HUDEP-2 (cell line): ENCODE measurements around the gene TAS2R40.

ENCODE experiments used
- DNase-seq, 76 experiments: peaks; one replicate each; lab custom pipeline; 2025; ENCODE audit not compliant: unreplicated experiment in 76 of 76; lab: John Stamatoyannopoulos, UW

Gene TAS2R40

DNA sequence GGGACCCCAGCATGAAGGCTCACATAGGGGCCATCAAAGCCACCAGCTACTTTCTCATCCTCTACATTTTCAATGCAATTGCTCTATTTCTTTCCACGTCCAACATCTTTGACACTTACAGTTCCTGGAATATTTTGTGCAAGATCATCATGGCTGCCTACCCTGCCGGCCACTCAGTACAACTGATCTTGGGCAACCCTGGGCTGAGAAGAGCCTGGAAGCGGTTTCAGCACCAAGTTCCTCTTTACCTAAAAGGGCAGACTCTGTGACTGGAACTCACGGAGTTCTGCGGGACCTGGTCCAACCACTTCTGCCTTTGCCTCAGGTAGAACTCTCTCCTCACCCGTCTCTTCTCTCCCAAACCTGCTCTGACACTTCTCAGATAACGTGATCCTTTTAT lies 945 bp downstream of the TAS2R40 start:
- DNase-seq: no peak

DNA sequence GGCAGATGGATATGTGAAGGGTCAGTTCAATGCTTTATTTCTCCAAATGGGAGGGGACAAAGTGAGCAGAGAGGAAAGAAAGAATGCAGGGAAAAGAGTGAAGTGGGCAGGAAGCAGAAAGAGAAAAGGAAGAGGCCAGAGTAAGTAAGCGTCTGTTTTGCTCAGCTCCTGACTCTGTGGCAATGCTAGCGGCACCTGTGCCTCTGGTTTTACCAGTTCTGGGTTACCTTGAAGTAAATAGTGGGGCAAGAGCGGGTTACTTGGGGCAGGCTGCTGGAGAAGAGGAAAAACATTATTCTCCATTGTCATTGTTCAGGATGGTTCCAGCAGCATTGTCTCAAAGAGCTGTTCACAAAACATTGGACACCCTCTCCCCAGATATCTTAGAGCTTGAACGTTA lies 1.9 kb downstream of the TAS2R40 start:
- no peak for DNase-seq

DNA sequence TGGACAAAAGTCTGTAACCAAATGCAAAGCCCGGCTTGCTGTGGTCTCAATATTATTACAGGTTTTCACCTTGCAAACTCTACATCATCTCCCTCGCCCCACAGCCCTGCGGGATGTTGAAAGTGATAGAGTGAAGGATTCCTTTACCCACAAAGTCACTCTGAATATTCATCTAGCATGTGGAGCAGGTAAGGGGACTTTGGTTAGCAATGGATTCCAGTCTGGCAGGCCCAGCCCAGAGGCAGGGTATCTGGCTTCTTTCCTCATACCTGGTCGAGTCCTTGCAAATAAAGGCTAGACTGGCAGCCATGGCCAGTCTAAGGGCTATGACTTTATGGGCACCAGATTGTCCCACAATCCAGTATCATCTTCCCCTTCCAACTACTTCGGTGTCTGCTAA lies 3.2 kb downstream of the TAS2R40 start:
- DNase-seq: no peak

DNA sequence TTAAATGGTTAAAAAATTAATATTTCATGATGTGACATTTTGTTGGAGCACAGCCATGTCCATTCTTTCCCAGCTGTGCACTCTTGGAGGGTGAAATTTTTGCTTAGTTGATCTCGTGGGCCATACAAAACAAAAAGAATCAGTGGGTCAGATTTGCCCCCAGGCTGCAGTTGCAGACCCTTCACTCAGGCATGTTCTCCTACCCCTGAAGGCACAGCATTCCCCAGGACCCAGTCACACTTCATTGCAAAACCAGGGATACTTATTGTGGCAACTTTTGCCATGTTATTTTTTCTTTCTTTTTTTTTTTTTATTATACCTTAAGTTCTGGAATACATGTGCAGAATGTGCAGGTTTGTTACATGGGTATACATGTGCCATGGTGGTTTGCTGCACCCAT lies 6.0 kb downstream of the TAS2R40 start:
- no peak for DNase-seq

DNA sequence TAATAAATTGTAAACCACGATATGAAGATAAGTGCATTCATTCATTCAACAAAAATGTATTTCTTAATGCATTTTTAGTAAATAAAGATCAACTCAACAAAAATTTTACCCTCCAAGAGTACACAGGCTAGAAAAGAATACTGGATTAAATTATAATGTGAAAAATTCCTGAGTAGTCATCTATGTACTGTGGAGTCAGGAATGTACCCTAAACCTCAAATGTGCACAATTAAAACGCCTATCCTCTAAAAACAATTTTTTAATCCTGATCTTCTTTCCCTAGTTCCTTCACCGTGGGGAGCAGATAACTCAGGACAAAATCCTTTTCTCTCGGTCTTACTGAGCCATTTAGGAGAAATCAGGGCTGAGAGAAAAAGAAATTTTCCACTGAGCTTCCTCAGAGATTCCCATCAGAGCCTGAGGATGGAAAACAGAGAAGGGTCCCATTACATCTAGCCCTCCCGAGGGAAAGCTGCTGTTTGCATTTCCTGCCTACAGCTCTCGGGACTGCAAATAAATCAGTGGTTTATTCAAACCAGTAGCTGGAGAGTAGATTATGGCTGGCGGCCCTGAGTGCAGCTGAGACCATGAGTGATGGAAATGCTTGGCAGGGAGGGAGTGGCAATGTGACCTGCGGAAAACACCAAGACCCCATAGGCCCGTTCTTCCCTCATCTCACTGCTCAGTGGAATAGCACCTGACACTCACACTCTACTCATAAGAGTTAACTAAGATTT lies 7.4 kb downstream of the TAS2R40 start:
- no peak for DNase-seq

DNA sequence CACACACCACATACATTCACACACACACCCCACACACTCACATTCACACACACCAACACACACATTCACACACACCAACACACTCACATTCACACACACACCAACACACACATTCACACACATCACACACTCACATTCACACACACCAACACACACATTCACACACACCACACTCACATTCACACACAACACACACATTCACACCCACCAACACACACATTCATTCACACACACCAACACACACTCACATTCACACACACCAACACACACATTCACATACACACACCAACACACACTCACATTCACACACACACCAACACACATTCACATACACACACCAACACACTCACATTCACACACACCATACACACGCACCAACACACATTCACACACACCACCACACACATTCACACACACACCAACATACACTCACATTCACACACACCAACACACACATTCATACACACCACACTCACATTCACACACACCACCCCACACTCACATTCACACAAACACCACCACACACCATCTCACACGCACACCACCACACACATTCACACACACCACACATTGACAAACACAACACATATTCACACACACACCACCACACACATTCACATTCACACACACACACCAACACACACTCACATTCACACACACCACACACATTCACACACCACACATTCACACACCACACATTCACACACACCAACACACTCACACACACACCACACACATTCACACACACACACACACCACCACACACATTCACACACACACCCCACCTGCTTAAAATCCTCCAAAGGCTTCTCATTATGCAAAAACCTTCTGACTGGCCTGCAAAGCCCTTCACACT lies 9.0 kb downstream of the TAS2R40 start:
- no peak for DNase-seq

DNA sequence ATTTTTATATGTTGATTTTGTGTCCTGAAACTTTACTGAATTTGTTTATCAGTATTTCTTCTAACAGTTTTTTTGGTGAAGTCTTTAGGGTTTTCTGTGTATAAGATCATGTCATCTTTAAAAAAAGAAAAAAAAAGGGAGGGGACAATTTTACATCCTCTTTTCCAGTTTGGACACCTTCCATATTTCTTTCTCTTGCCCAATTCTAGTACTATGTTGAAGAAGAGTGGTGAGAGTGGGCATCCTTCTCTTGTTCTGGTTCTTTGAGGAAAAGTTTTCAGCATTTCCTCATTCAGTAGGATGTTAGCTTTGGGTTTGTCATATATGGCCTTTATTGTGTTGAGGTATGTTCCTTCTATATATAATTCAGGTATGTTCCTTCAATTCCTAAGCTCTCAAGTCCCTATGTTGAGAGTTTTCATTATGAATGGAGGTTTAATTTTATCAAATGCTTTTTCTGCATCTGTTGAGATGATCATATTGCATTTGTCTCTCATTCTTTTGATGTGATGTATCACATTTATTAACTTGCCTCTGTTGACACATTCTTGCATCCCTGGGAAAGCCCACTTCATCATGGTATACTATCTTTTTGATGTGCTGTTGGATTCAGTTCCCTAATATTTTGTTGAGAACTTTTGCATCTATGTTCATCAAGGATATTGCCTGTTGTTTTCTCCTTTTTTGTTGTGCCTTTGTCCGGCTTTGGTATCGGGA lies 12.1 kb downstream of the TAS2R40 start:
- DNase-seq: no peak

DNA sequence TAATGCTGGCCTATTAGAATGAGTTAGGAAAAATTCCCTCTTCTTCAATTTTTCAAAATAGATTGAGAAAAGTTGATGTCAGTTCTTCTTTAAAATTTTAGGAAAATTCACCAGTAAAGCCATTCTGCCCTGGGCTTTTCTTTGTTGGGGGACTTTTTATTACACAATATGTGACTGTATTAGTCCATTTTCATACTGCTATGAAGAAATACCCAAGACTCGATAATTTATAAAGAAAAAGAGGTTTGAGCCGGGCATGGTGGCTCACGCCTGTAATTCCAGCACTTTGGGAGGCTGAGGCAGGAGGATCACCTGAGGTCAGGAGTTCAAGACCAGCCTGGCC lies 12.7 kb downstream of the TAS2R40 start:
- DNase-seq: no peak

DNA sequence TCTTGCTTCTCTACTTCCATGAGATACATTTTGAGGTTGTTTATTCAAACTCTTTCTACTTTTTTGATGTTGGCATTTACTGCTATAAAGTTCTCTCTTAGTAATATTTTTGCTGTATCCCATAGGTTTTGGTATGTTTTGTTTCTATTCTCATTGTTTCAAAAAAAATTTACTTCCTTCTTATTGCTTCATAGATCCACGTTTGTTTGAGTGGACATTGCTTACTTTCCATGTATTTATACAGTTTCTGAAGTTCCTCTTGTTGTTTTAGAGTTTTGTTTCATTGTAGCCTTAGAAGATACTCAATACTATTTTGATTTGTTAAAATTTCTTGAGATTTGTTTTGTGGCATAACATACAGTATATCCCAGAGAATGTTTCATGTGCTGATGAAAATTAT lies 13.7 kb downstream of the TAS2R40 start:
- no peak for DNase-seq

DNA sequence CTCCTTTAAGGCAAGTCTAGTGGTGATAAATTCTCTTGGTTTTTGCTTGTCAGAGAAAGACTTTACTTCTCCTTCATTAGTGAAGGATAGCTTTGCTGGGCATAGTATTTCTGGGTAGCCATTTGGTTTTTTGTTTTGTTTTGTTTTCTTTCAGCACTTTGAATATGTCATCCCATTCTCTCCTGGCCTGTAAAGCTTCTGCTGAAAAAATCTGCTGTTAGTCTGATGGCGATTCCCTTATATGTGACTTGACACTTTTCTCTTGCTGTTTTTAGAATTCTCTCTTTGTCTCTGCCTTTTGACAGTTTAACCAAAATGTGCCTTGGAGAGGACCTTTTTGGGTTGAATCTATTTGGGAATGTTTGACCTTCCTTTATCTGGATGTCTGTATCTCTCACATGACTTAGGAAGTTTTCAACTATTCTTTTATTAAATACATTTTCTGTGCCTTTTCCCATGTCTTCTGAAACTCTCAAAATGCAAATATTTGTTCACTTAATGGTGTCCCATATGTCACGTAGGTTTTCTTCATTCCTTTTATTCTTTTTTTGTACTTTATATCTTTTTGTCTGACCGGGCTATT lies 14.7 kb downstream of the TAS2R40 start:
- DNase-seq: no peak

DNA sequence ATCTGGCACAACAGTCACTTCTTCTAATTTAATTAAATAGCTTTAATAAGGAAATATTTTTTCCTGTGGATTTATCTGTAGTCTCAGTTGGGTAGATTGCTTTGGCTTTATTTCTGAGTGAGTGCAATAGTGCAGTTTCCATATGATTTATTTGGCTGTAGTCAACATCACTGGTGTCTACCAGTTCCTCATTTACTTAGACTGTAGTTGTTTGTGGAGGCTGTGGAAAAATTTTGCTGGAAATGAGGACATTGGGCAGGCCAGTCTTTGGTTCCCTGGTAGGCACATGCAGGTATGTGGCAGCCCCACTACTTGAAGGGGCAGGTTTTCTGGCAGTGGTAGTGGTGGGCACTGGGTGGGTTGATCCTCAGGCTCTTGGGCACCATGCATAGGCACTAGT lies 15.5 kb downstream of the TAS2R40 start:
- DNase-seq: no peak

DNA sequence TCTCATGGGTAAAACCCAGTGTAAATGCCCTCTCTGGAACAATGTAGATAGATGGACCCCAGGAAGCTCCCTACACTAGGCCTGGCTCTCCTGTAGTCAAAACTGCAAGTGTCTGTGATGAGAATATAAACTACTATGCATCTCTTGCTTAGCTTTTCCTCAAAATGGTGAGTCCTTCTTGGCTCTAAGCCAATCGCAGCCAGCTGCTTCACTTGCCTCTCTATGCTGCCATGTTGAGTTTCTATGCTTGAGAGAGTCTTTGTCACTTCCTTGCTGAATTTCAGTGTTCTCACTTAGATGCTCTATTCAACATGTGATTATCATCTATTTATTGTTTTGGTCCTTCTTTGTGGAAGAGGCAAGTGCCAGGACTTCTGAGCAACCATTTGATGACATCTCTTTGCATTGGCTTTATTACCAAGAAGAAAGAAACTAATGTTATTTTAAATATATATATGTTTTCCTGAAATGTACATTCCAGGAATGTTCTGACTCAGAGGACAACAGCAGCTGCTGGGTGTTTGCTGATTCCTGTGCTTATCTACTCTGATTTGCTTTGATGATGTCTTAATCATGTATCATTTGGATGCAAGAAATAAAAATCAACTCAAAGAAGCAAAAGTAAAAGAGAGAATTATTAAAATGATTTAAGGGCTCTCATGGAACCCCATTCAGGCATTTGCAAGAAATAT lies 16.6 kb downstream of the TAS2R40 start:
- no peak for DNase-seq

DNA sequence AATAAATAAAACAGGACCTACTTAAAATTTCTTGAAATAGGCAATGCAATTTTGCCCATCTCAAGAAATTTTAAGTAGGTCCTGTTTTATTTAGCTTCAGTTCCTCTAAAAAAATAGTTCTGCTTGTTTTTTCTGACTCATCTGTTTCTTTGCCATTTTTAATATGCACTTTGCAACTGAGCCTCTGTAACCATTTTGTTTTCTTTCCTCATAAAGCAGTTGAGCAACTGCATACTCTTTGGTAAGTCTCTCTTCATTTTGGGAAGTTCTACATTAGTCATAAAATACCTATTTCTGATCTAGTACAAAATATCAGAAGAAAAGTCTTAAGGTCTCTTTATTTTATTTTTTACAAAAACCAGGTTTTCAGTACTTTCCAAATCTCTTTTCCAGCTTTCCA lies 18.0 kb downstream of the TAS2R40 start:
- DNase-seq: no peak

DNA sequence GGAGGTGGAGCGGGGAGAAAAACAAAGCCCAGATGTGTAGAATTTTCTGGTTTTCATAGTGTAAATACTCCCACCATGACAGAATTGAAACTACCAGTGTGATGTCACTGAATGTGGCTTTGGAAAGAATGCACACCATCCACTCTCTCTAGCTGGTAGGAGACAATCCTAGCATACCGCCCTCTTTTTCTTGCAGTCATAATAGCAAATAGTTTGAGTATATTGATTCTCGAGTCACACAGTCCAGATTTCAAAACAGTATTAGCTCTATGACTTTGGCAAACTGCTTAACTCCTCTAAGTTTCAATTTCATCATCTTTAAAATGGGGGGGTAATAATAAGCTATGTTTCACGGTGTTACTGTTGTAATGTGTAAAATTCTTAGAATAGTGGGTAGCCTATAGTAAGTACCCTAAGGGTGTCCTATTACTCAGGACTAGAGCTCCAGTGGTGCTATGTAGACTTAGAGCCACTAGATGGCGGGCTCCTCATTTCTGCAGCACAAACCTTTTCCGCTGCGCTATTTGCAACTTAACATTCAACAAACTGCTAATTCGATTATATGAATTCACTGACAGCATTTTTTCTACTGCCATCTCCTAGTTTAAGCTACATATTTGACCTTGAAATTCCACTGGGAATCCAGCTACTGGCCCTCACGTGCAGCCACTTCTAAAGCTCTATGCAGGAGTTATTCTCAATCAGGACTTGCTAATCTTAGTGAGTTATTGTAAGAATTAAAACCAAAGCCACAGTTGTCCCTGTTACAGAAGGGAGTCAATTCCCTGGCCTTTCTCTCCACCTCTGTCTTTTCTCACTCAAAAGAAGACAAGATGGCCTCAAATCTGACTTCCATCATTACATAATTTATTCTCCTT lies 18.7 kb downstream of the TAS2R40 start:
- DNase-seq: peak in 46 of 76 experiments; percentile 2 to 56 (median 22)

DNA sequence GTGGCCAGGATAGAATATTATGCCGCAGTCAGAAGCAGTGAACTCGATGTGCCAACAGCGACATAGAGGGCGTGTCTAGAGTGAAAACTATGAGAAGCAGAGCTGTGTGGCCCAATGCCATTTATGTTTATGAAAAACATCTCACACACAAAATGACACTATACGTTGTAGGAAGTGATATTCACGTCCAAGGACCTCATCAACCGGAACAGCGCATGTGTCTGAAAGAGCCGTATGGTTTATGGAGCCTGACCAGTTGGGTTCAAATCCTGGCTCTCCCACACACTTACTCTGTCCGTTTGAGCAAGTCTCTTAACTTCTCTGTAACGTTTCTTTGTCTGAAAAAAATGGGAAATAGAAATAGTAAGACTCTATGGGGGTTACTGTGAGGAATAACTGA lies 20.5 kb downstream of the TAS2R40 start:
- no peak for DNase-seq

DNA sequence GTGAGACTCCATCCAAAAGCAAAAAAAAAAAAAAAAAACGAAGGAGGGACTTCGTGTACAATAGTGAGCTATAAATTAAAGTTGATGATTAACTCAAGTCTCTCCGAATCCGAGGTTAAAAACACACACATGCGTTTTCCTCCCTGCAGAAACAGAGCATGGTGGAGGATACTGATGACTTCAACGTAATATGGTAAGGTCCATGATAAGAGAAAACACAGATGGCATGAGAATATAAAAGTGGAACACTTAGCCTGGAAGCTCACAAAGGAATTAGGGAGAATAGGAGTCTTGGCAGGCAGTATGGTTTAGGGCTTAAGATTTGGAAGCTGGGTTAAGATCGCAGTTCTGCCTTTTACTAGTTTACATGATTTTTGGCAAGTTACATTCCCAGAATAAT lies 21.3 kb downstream of the TAS2R40 start:
- DNase-seq: no peak

DNA sequence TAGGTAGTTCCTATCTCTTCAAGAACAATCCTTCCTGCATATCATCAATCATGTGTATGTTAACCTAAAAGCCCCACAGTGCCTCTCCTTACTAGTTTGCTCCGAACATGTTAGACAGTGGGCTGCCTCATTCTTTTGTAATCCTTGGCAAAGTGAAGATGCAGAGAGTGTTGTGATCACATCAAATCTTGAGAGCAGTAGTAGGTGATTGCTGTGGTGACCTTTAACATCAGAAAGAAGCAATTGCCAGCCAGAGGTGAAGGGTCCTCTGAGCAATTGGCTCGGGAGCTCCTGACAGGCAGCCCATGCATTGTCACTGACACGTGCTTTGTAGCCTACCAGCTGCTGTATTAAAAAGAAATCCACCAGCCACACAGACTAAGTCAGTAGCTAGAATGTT lies 21.8 kb downstream of the TAS2R40 start:
- DNase-seq: no peak

DNA sequence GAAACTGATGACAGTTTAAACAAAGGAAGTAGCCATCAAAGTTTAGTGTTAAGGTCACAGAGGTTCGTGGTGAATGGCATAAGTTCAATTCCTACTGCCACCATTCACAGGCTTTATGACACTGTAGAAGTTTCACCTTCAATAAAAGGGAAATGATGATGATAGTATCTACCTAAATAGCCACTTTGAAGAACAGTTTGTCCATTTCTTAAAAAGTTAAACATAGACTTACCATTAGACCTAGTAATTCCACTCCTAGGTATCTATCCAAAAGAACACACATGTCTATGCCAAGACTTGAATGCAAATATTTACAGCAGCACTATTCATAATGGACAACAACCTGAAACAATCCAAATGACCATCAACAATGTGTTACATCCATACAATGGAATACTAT lies 22.5 kb downstream of the TAS2R40 start:
- DNase-seq: no peak

DNA sequence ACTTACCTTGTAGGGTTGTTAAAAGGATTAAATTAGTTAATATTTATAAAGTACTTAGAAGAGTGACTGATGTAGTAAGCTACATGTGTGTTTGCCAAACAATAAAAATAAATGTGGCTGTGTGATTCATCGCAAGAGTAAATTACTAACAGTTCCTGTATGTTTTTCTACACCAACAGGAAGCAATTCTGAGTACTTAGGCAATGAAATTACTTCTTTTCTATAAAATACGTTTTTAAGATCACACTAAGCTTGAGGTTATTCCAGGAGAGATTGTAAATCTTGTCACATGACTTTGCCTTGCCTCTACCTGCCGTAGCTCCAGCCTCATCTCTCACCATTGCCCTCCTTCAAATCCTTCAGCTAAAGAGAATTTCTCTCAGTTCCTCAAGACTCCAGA lies 23.3 kb downstream of the TAS2R40 start:
- no peak for DNase-seq

DNA sequence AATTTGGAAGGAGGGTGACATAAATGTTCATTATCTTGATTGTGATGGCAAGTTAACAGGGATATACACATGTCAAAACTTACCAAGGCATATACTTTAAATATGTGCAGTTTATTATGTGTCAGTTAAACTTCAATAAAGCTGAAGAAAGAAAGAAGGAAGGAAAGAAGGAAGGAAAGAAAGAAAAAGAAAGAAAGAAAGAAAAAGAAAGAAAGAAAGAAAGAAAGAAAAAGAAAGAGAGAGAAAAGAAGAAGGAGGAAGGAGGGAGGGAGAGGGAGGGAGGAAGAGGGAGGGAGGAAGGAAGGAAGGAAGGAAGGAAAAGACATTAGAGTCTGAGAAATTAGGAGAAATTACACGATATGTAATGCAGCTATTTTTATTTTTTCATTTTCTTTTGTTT lies 25.5 kb downstream of the TAS2R40 start:
- DNase-seq: no peak
